GM20000 (cell line): ENCODE measurements around the gene CDKAL1.

Experiments used
- DNase-seq: peaks from one replicate; pipeline ENCODE4 v3.0.0; 2012; ENCODE audit warnings: low spot score
- TF ChIP-seq, protein P1 (sequence below): IDR thresholded peaks from 2 replicates; pipeline ENCODE4 v1.5.1; 2012; ENCODE audit warnings: mild to moderate bottlenecking, control low read depth; ENCODE audit errors: extremely low read depth, missing control alignments

Gene CDKAL1

GRCh38 chr6:21182589-21182988 is 648.3 kb downstream of the CDKAL1 start:
- TF ChIP-seq, protein P1, sequence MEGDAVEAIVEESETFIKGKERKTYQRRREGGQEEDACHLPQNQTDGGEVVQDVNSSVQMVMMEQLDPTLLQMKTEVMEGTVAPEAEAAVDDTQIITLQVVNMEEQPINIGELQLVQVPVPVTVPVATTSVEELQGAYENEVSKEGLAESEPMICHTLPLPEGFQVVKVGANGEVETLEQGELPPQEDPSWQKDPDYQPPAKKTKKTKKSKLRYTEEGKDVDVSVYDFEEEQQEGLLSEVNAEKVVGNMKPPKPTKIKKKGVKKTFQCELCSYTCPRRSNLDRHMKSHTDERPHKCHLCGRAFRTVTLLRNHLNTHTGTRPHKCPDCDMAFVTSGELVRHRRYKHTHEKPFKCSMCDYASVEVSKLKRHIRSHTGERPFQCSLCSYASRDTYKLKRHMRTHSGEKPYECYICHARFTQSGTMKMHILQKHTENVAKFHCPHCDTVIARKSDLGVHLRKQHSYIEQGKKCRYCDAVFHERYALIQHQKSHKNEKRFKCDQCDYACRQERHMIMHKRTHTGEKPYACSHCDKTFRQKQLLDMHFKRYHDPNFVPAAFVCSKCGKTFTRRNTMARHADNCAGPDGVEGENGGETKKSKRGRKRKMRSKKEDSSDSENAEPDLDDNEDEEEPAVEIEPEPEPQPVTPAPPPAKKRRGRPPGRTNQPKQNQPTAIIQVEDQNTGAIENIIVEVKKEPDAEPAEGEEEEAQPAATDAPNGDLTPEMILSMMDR = no peak
- DNase-seq = no peak

DNA sequence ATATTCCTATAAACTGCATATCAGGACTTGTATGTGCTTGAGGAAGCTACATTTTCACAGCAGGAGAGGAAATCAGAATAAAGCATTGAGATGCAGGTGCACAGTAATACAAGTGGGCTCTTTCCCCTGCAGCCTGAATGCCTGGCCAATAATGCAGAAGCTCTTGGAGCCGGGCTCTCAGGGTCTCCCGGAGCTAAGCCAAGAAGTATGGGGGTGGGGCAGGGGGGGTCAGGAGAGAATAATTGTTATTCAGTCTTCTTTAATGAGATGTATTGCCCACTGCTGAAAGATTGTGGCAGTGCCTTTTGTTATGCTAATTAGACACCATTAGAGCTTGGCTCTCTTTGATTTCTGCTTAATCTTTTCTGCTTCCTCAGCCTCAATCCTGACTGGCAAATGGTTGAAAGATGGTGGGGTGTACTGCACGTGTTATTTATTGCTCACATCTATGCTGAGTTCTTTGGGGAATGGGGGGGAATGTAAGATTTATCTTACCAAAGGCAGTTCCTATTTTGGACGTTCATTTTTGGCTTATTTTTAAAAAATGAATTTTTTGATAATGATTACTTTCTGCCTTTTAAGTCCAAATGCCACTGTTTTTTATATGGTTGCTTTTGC is 651.7 kb downstream of the CDKAL1 start:
- no peak for DNase-seq
- TF ChIP-seq, protein P1 = no peak

- DNase-seq = no peak
- TF ChIP-seq, protein P1 = no peak
Observed at GRCh38 chr6:21186479-21187055, 652.3 kb downstream of the CDKAL1 start.

DNA sequence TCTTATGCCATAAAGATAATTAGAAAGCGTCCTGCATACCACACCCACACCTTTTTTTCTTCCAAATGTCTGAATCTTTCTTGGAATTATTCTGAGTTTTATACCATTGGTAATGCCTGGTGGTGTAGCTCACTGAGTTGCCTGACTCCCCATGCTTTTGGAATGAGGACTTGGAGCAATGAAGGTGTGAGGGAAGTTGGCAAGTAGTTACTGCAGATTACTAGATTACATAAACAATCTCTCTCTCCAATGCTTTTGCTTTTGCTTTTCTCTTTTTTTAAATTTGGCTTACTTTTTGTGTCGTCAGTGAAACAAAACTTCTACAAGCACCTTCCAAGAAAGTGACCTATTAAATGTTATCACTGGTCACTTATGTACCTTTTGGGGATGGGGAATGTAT is 653.2 kb downstream of the CDKAL1 start:
- TF ChIP-seq, protein P1 = no peak
- no peak for DNase-seq

DNA sequence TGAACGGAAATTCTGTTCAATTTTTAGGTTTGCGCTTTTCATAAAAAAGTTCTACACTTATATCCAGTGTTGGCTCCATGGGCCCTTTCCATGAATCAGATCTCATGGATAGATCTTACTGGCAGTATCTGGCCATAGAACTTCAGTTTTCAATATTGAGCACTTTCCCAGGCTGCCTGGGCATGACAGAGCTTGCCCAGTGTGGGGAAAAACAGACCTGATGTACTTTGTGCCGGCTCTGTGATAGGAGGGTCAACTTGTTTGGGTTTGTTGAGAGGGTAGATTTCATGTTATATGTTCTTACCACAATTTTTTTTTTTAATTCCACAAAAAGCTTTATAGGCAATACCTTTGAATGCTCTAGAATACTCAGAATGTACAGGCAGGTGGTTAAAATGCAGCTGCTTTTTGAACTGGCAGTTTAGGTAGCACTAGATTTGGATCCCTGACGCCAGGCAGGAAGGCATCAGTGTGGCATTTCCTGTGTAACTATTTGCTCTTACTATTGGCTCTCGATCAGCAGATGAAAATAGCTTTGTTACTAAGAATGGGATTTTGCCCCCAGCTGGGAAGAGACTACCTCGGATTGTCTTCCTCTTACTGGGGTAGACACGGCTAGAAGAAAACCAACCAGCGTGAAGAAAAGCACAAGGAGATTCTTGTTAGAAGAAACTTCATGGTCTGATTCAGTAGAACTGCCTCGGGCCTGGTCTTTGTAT is 654.4 kb downstream of the CDKAL1 start:
- TF ChIP-seq, protein P1 = no peak
- no peak for DNase-seq

- DNase-seq = no peak
- TF ChIP-seq, protein P1 = no peak
Observed at GRCh38 chr6:21189759-21190158, 655.5 kb downstream of the CDKAL1 start.

GRCh38 chr6:21190701-21191100 is 656.4 kb downstream of the CDKAL1 start:
- DNase-seq = no peak
- TF ChIP-seq, protein P1 = no peak
